ENCODE data around the gene CAMK1D.

GRCh38 chr10:12499076-12499986 is 150.0 kb downstream of the CAMK1D start:
- TF ChIP-seq HOXA7 (CRISPR knock-in tag; IDR thresholded peaks at IDR 0.05; ENCODE audit: borderline replicate concordance) (no peak), YY1 (tag by site-specific recombination; IDR thresholded peaks at IDR 0.05) (no peak), CTCF (tag by site-specific recombination; IDR thresholded peaks at IDR 0.05) (no peak), ZBTB20 (tag by site-specific recombination; IDR thresholded peaks at IDR 0.05) (no peak), ZNF701 (tag by site-specific recombination; IDR thresholded peaks at IDR 0.05) (no peak), ZBTB7A (tag by site-specific recombination; IDR thresholded peaks at IDR 0.05; ENCODE audit: low read depth) (no peak), RBAK (tag by site-specific recombination; IDR thresholded peaks at IDR 0.05) (no peak), ZNF777 (tag by site-specific recombination; IDR thresholded peaks at IDR 0.05; ENCODE audit: borderline replicate concordance) (no peak), TRIM28 (IDR thresholded peaks at IDR 0.05; ENCODE audit: borderline replicate concordance, low read length) (no peak), ZBTB1 (tag by site-specific recombination; IDR thresholded peaks at IDR 0.05) (no peak), ZNF335 (tag by site-specific recombination; conservative IDR thresholded peaks at IDR 0.05) (no peak)
- TF ChIP-seq, protein P1, sequence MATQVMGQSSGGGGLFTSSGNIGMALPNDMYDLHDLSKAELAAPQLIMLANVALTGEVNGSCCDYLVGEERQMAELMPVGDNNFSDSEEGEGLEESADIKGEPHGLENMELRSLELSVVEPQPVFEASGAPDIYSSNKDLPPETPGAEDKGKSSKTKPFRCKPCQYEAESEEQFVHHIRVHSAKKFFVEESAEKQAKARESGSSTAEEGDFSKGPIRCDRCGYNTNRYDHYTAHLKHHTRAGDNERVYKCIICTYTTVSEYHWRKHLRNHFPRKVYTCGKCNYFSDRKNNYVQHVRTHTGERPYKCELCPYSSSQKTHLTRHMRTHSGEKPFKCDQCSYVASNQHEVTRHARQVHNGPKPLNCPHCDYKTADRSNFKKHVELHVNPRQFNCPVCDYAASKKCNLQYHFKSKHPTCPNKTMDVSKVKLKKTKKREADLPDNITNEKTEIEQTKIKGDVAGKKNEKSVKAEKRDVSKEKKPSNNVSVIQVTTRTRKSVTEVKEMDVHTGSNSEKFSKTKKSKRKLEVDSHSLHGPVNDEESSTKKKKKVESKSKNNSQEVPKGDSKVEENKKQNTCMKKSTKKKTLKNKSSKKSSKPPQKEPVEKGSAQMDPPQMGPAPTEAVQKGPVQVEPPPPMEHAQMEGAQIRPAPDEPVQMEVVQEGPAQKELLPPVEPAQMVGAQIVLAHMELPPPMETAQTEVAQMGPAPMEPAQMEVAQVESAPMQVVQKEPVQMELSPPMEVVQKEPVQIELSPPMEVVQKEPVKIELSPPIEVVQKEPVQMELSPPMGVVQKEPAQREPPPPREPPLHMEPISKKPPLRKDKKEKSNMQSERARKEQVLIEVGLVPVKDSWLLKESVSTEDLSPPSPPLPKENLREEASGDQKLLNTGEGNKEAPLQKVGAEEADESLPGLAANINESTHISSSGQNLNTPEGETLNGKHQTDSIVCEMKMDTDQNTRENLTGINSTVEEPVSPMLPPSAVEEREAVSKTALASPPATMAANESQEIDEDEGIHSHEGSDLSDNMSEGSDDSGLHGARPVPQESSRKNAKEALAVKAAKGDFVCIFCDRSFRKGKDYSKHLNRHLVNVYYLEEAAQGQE (tag by site-specific recombination; IDR thresholded peaks at IDR 0.05), result no peak
- TF ChIP-seq, protein P2, sequence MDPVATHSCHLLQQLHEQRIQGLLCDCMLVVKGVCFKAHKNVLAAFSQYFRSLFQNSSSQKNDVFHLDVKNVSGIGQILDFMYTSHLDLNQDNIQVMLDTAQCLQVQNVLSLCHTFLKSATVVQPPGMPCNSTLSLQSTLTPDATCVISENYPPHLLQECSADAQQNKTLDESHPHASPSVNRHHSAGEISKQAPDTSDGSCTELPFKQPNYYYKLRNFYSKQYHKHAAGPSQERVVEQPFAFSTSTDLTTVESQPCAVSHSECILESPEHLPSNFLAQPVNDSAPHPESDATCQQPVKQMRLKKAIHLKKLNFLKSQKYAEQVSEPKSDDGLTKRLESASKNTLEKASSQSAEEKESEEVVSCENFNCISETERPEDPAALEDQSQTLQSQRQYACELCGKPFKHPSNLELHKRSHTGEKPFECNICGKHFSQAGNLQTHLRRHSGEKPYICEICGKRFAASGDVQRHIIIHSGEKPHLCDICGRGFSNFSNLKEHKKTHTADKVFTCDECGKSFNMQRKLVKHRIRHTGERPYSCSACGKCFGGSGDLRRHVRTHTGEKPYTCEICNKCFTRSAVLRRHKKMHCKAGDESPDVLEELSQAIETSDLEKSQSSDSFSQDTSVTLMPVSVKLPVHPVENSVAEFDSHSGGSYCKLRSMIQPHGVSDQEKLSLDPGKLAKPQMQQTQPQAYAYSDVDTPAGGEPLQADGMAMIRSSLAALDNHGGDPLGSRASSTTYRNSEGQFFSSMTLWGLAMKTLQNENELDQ (tag by site-specific recombination; IDR thresholded peaks at IDR 0.05; ENCODE audit: low read depth), result no peak

All from HEK293 (cell line).